LoVo (cell line): Measurements from ENCODE around the gene MUC5AC.

Source experiments
- DNase-seq: peaks from one replicate; pipeline ENCODE4 v3.0.0-alpha.2; 2016; ENCODE audit warnings: low spot score

The MUC5AC gene

DNA sequence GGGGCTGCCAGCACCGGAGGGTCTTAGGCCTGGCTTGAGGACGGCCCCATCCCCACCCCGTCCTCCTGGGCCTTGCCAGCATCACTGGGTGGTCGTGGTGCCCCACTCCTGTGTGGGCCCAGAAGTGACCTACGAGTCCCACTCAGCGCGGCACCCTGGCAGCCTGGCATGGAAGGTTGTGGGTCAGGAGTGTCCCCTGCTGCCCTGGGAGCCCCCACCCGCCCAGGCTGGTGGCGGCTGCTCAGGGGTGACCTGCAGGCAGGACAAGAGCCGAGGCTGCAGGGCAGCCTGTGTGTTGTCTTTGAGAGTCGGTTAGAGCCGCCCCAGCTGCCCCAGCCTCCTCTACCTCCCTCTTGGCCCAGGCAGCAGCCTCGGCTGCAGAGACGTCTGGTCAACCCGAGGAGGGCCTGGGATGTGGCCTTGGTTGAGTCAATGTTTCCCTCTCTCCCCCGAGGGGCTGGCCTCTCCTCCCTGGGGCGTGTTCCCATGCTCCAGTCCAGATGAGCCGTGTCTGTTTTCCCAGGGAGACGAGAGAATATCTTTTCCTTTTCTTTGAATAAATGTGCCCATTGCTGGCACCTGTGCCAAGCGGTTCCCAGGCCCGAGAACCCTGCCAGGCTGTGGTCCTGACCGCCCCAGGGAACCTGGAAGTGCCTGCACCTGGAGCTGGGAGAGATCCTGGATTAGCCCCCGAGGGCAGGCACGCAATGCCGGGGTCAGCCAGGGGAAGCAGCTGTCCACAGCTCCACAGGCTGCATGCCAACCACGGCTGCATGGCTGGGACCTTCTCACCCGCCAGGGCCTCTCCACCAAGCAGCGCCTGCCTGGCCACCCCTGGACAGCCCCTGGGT, 35.7 kb upstream of the MUC5AC start:
- DNase-seq: no peak

DNA sequence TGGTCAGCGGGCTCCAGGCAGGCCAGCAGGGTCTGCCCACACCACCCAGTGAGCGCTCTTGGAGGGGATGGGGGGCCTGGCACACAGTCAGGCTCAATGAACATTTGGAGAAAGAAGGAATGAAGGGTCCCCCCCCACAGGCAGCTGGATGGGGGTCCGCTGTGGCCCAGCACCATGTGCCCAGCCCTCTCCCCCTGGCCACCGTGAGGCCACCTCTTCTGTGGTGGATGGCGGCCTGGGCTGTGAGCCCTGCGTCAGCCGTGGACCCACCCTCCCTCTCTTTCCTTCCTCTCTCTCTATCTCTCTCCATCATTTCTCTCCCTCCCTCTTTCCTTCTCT, 35.1 kb upstream of the MUC5AC start:
- DNase-seq: no peak

DNA sequence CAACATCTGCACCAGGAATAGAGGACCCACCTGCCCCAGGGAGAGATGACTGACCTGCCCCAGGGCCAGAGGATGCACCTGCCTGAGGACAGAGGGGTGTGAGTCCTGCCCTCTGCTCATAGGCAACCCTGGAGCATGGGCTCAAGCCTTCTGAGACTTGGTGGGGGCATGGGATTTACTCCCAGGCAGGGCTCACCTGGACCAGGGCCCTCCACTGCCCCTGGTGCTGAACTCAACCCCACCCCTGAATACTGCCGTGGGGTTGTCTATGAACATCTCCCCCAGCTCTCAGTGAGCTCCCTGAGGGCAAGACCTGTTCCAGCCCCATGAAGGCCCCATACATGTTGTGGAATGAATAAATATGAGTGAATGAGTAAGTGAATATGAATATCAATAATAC, 33.8 kb upstream of the MUC5AC start:
- no peak for DNase-seq

DNA sequence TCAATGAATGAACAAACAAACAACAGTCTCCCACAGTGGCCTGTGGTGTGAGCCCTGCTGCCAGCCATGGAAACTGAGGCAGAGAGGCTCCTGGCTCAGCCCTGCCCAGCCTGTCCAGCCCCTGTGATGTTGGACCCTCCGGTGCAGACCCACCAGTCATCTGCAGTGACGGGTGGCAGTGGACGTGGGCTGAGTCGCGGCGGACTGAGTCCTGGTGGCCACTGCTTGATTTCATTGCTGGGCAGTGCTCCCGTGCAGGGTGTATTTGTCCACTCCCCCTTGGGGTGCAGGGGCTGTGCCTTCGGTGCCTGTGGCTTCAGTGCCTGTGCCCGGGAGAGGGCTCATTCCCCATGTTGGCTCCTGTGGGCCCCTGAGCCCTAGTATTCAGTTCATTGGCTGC, 31.9 kb upstream of the MUC5AC start:
- DNase-seq: no peak

DNA sequence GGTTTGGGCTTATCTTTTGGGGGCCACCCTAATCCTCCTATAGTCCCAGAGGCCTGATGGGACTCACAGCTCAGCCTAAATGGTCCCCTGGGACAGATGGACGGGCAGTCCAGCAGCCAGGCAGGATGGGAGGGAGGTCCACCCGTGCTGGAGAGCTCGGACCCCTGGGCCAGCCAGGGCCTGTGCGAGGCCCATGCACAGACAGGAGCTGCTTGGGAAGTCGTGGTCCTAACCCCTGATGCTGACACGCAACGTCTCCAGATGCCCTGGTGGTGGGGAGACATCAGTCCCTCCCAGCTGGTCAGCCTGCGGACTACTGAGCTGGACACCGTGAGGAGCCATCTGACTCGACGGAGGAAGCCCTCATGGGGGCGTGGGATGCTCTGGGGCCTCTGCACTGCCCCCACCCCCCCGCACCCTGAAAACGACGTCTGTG, 31.2 kb upstream of the MUC5AC start:
- no peak for DNase-seq

DNA sequence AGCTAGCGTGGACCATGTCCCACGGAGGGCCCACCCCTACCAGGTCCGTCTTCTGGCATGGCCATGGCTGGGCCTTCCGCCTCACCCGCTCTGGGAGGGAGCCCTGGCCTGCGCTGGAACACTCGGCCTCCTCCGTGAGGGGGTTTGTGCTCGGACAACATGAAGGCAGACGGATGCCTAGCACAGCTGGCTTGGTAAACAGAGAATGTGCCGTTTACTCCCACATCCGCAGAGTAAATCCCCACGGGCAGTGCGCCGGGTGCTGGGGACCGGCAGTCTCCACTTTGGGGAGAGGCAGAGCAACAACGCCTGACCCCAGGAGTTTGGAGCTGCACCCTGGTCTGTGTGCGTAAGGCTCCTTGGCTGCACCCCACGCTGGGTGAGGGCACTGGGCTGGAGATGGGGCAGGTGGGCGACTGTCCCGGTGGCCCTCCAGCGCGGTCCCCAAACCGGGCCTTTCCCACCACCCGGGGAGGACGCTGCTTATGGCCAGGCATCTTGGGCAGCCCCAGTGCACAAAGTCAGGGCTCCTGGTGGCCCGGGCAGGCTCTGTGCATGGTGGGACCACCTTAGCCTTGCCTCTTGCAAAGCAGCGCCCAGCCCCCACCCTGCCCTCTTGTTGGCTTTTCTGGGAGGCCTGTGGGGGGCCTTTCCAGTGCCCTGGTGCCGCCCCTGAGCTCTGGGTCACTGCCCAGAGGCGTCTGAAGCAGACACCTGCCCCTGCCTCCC, 30.7 kb upstream of the MUC5AC start:
- no peak for DNase-seq

DNA sequence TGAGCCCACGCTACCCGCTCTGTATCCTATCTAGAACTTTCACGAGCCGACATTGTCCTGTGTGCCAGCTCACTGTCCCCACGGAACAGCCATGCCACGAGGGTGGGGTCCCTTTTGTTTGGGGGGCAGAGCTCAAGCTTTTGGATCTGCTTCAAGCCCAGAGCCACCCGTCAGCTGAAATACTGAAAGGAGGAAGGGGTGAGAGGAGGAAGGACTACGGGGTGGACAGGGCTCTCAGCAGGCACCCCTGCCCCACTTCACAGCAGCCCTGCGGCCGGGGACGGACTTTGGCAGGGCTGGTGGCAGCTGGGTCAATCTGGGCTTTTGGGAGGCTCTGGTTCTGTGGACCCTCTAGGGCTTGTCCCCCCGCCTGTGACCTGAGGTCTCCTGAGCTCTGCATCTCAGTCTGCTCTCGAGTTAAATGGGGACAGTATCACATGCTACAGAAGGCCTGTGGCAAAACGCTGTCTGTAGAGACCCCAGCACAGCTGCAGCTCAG, 30.0 kb upstream of the MUC5AC start:
- no peak for DNase-seq

DNA sequence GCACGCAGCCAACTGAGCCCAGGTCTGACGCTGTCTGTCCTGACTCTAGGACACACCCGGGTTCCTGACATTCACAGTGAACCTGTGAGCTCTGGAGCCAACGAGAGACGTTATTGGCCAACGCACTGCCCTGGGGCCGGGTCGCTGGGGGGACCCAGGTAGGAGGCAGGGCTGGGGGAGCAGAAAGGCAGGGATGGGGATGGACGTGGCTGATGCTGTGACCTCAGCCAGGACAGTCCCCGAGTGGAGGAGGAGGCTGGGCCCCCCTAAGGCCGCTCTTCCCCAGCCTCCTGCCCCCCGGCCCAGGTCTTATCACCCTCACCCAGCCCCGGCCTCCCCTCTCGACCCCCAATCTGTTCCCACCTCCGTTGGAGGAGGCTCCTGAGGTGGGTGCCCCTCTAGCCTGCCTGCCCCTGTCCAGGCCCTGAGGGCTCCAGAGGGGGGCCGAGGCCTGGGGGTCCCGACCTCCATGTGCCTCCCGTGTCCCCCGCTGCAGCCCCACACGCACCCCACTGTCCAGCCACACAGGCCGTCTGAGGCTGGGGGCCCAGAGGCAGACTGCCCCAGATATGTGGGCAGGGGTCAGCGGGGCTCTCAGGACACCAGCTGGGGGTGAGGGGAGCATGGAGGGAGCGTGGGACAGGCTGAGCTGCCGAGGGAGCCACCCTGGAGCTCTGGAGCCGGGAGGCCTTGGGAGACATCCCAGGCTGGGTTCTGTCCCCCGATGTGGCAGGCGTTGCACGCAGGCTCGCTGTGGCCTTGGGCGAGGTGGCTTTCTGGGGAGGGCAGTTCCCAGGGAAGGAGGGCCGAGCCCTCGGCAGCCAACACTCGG, 29.2 kb upstream of the MUC5AC start:
- no peak for DNase-seq

DNA sequence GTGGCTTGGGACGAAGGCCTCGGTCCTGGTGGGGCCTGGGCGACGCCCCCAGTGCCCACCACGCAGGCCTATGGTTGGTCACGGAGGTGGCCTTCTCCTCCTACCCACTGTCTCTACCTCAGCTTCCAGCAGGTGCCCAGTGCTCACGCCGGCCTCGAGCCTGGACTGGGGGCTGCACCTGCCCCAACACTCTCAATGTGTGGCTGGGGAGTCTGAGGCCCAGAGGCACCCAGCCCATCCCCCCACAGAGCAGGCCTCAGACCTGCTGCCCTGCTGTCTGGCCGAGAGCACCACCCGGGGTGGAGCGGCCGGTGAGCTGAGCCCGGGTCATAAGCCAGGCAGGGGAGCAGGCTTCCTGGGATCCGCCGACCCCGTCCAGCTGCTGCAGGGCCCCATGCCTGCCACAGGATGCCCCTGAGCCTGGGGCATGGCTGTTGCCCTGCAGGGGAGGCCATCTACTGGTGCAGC, 28.6 kb upstream of the MUC5AC start:
- DNase-seq: no peak

DNA sequence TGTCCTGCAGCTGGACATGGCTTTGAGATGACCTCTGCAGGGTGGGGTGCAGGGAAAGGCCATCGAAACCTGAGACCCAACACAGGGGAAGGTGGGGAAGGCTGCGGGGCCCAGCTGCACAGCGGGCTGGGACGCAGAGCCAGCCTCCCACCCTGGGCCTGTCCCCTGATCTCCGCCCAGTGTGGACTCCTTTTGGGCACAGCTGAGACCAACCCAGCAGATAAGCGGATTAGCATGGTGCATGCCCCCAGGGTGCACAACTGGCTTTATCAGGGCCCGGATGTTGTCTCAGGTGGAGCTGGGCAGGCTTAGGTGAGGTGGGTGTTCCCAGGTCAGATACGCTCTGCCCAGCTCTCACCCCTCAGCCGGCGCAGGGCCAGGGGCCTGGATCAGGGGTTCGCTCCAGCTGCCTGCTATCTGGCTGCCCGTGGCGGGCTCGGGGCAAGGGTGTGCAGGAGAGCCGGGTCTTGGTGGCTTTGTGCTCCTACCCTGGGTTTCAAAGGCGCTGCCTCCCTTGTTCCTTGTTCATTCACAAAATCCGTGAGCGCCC, 28.1 kb upstream of the MUC5AC start:
- no peak for DNase-seq

DNA sequence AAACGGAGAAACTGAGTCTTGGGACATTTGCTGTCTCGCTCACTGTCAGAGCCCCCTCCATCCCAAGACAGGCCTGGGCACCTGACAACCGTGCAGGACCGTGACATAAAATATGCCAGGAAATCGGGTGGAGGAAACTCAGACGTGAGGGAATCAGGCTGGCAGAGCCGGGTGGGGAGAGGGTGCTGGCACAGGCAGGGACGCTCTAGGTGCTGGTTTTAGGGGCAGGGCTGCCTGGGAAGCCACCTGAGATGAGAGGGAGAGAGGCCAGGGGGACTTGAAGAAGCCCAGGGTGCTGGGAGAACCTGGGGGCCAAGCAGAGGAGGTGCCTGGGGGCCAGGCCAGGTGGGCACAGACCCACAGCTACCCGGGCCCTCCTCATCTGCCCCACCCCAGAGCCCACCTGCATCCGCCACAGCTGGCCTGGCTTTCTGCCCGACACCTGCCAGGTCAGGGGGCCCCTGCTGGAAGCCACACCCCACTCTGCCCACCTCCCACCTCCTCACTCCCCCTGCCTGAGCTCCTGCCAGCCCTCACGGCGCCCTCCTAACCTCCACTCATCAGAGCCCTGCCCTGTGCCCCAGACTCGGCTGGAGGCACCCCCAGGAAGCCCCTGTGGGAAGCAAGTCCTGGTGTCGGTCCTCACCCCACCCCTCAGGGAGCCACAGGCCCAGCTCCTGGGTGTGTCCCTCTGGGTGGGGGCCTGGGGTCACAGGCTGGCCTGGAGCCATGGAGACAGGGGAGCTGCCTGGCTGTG, 27.3 kb upstream of the MUC5AC start:
- DNase-seq: no peak

DNA sequence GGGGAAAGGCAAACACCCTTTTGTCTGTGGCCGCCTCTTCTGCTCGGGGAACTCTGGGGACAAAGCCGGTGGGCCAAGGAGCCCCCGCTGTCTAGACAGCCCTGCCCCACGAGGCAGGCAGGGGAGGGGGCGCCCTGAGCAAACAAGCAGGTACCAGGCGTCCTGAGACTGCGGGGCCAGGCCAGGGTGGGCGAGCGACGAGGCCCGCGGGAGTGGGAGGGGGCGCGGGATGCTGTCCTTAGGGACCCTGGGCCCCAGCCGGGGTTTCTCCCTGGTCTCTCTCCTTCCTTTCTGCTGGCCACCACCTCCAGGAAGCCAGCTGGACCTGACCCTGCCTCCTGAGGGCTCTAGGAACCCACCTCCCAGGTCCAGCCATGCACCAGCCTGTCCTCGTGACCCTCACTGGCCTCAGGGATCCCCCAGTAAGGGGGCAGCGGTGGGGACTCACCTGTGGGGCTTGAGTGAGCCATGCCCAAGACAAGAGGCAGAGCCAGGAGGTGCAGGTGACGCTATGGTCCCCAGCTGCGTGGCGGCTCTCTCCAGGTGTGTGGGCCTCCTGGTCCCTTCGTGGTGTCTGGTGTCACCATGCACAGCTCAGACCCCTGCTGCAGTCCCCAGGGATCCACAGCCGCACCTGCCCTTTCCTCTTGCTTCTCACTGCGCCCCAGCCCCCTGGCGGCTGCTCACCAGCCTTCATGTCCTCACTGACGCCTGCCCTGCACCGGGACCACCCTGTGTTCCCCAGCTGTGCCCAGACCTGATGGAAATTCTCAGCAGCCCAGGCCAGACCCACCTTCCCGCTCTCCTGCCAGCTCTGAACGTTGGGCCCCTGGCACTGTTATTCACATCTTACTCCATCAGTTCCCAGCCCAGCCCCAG, 26.5 kb upstream of the MUC5AC start:
- no peak for DNase-seq

DNA sequence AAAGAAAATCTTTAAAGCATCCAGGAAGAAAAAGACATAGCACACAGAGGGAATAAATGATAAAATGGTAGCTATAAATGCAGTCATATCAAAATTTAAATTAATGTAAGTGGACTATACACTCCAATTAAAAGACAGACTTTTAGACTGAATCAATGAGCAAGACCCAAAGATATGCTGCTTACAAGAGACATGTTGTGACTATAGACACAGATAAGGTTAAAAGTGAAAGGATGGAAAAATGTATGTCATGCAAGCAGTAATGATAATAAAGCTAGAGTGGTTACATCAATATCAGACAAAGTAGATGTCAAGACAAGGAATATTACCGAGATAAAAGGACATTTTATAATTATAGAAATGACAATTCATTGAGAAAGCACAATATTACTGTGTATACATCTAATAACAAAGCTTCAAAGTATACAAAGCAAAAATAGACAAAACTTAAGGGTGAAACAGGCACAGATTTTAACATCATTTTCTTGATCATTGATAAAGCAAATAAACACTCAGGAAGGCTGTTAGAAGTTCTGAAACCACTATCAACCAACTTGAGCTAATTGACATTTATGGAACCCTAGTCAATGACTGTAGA, 22.8 kb upstream of the MUC5AC start:
- no peak for DNase-seq

DNA sequence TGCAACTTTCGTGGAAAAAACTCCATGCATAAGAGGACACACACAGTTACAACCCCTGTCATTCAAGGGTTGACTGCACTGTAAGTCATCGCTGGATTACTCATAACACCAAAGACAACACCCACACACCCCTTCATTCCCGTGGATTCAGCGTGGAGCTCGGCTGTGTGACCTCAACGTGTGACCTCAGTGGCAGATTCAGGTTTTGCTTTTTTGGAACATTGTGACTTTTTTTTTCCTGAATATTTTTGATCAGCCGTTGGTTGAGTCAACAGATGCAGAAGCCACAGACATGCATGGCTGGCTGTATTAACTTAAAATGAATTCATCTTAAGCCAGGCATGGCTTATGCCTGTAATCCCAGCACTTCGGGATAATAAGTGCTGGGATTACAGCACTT, 19.7 kb upstream of the MUC5AC start:
- DNase-seq: no peak

DNA sequence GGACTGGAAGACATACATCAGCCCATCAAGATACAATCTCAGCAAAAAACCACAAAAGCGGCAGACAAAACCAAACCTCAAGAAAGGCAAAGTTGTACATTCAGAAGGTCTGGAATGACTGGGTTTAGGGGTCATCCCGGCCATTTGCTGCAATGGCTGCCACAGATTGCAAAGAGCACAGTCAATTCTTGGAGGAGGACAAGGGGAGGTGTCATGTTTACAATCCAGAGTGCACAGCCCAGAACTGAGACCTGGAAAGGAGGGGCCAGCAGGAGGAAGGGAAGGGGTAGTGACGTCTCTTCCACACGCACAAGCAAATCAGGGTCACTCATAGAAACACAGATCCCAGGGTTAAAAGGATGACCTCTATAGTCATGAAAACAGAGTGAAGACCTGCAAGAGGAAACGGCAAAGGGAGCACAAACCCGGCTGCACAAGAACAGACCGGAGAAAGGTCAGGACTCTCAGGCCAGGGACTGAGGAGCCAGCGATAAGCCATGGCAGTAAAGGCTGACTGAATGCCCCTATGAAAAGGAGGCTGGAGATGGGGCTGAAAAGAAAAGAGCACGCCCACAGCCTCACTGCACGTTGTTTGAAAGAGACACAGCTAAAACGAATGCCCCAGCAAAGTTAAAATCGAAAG, 18.2 kb upstream of the MUC5AC start:
- DNase-seq: no peak

DNA sequence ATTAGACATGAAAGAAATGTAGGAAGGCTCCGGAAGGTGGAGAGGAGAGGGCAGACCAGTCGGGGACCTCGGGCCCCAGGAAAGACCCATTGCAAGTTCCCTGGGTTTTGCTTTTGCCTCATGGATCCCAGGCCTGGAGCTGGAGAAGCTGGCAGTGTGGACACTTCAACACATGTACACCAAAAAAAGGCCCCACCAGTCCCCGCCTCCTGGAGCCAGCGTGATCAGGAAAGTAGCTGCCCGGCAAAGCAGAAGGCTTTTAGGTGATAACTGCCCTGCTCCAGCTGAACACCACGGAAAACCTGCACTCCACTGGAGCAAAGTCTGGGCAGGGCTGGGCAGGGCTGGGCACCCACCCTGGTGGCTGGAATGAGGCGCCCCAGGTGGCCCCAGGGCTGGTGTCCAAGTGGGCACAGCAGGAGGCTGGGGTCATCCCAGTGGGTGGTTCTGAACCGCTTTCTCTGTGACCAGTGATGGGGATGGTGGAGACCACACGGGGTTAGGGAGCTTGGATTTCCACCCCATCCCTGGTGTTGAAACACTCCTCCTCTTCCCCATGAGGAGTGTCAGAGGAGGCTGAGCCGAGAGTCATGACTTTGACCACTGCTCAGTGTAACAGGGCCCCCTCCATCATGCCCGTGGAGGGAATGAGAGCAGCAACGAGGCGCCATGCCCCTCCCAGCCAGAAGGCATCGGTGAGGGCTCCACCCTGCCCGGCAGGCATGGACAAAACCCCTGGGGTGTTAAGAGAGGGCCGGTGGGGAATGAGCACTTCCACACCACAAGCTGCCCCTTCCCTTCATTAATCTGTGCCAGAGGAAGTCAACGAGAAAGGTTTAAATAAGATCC, 16.9 kb upstream of the MUC5AC start:
- no peak for DNase-seq

DNA sequence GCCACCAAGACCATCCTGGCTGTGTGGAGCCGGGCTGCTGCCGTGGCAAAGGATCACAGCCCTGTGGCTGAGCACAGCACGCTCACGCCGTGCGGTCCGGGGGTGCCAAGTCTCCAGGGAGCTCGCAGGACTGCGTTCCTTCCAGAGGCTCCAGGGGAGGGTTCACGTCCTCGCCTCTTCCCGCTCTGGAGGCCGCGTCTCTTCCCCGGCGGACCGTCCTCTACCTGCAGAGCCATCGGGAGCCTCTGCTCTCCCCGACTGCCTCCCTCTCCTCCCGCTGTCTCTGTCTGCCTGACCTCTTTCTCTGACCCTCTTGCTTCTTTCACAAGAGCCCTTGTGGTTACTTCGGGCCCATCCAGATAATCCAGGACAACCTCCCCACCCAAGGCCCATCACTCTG, 11.4 kb upstream of the MUC5AC start:
- DNase-seq: no peak

DNA sequence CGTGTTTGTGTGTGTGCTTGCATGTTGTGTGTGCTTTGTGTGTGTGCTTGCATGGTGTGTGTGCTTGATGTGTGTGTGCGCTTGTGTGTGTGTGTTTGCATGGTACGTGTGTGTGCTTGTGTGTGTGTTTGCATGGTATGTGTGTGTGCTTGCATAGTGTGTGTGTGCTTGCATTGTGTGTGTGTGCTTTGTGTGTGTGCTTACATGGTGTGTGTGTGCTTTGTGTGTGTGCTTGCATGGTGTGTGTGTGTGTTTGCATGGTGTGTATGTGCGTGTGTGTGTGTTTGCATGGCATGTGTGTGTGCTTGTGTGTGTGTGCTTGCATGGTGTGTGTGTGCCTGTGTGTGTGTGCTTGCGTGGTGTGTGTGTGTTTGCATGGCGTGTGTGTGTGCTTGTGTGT, 10.0 kb upstream of the MUC5AC start:
- DNase-seq: no peak
